ENCODE measurements around the gene HEMGN. TPM values are rescaled to one million over a fixed set of nuclear protein-coding genes. Genes with fewer than 3 reads are reported as not detected.
"Not testable (repeated sequence)": the region's sequence is repeated elsewhere in the genome, so short reads cannot be mapped to it uniquely, and the experiment has no call there.

Gene HEMGN
- not detected in 2 replicates for total RNA-seq (2014; rRNA removed; shearing (Covaris generic))
- not detected in 2 replicates for polyA plus RNA-seq (2015; cell fraction: cytosol; rRNA removed)
- polyA plus RNA-seq (2015; cell fraction: nucleus; rRNA removed) = not detected in 2 replicates

GRCh38 chr9:97938081-97938644, at the start of gene HEMGN:
Gene HEMGN, minus strand, starts transcription at chr9:97938172. Its CDS starts 36 bp downstream, at chr9:97938136.
- in situ Hi-C loops (cut with HindIII; ENCODE audit: low pct_unique_long_range_greater_than_20kb, low sequenced_read_pairs) = no loop called here
- no peak for DNase-seq (ENCODE audit: low read depth, low spot score)

- no peak for DNase-seq (ENCODE audit: low read depth, low spot score)
- in situ Hi-C loops (cut with HindIII; ENCODE audit: low pct_unique_long_range_greater_than_20kb, low sequenced_read_pairs) = no loop called here
These were observed 49.5 kb upstream of the HEMGN start for GRCh38 chr9:97987487-97987886.

GRCh38 chr9:97985058-97985861, 47.3 kb upstream of the HEMGN start:
- in situ Hi-C loops (cut with HindIII; ENCODE audit: low pct_unique_long_range_greater_than_20kb, low sequenced_read_pairs) = no loop called here
- peak; percentile 9 for DNase-seq (ENCODE audit: low read depth, low spot score)

GRCh38 chr9:97984188-97985057, 46.5 kb upstream of the HEMGN start:
- DNase-seq (ENCODE audit: low read depth, low spot score) = peak; percentile 65
- in situ Hi-C loops (cut with HindIII; ENCODE audit: low pct_unique_long_range_greater_than_20kb, low sequenced_read_pairs) = no loop called here

- in situ Hi-C loops (cut with HindIII; ENCODE audit: low pct_unique_long_range_greater_than_20kb, low sequenced_read_pairs) = no loop called here
- peak; percentile 53 for DNase-seq (ENCODE audit: low read depth, low spot score)
These were observed 45.7 kb upstream of the HEMGN start for GRCh38 chr9:97983589-97984187.

GRCh38 chr9:97982683-97983588, 45.0 kb upstream of the HEMGN start, which contains the start of gene ANP32B:
Gene ANP32B, plus strand, starts transcription at chr9:97983341. Its CDS starts 215 bp downstream, at chr9:97983556.
- DNase-seq (ENCODE audit: low read depth, low spot score) = peak; percentile 88
- in situ Hi-C loops (cut with HindIII; ENCODE audit: low pct_unique_long_range_greater_than_20kb, low sequenced_read_pairs) = no loop called here

- peak; percentile 21 for DNase-seq (ENCODE audit: low read depth, low spot score)
- in situ Hi-C loops (cut with HindIII; ENCODE audit: low pct_unique_long_range_greater_than_20kb, low sequenced_read_pairs) = no loop called here
These were observed 44.1 kb upstream of the HEMGN start for GRCh38 chr9:97981846-97982682.

- in situ Hi-C loops (cut with HindIII; ENCODE audit: low pct_unique_long_range_greater_than_20kb, low sequenced_read_pairs) = no loop called here
- DNase-seq (ENCODE audit: low read depth, low spot score) = peak; percentile 100
These were observed 43.2 kb upstream of the HEMGN start for GRCh38 chr9:97980918-97981845.

GRCh38 chr9:97980479-97980803, 42.5 kb upstream of the HEMGN start:
- peak; percentile 40 for DNase-seq (ENCODE audit: low read depth, low spot score)
- in situ Hi-C loops (cut with HindIII; ENCODE audit: low pct_unique_long_range_greater_than_20kb, low sequenced_read_pairs) = no loop called here

GRCh38 chr9:97979788-97980478, 42.0 kb upstream of the HEMGN start:
- peak; percentile 1 for DNase-seq (ENCODE audit: low read depth, low spot score)
- in situ Hi-C loops (cut with HindIII; ENCODE audit: low pct_unique_long_range_greater_than_20kb, low sequenced_read_pairs) = no loop called here

GRCh38 chr9:97978371-97979130, 40.6 kb upstream of the HEMGN start:
- DNase-seq (ENCODE audit: low read depth, low spot score) = no peak
- in situ Hi-C loops (cut with HindIII; ENCODE audit: low pct_unique_long_range_greater_than_20kb, low sequenced_read_pairs) = no loop called here

- DNase-seq (ENCODE audit: low read depth, low spot score); in situ Hi-C loops (cut with HindIII; ENCODE audit: low pct_unique_long_range_greater_than_20kb, low sequenced_read_pairs): not testable (repeated sequence)
These were observed 38.7 kb upstream of the HEMGN start for GRCh38 chr9:97976633-97977032.

GRCh38 chr9:97975376-97975775, 37.4 kb upstream of the HEMGN start:
- no peak for DNase-seq (ENCODE audit: low read depth, low spot score)
- in situ Hi-C loops (cut with HindIII; ENCODE audit: low pct_unique_long_range_greater_than_20kb, low sequenced_read_pairs) = no loop called here

- no peak for DNase-seq (ENCODE audit: low read depth, low spot score)
- in situ Hi-C loops (cut with HindIII; ENCODE audit: low pct_unique_long_range_greater_than_20kb, low sequenced_read_pairs) = no loop called here
These were observed 34.8 kb upstream of the HEMGN start for GRCh38 chr9:97972753-97973152.

Data from SK-MEL-5 (cell line).